ENCODE results near the gene PRKAG2.
"Not testable (repeated sequence)": the region's sequence is repeated elsewhere in the genome, so short reads cannot be mapped to it uniquely, and the experiment has no call there.

PRKAG2 gene

GRCh38 chr7:151844071-151844824 lies 32.7 kb downstream of the PRKAG2 start:
- Histone ChIP-seq H3K4me3 (replicated peaks; ENCODE audit: low read depth, low read length) (no peak overlapping the region), H3K27me3 (replicated peaks; ENCODE audit: control insufficient read depth, insufficient read depth, low read length) (no peaks in the 10 kb centered on the region), H3K36me3 (ENCODE audit: control insufficient read depth, insufficient read depth, low read length) (no peaks in the 10 kb centered on the region)
- no peak for DNase-seq (ENCODE audit: extremely low read depth, insufficient read length)
- TF ChIP-seq, protein P1, sequence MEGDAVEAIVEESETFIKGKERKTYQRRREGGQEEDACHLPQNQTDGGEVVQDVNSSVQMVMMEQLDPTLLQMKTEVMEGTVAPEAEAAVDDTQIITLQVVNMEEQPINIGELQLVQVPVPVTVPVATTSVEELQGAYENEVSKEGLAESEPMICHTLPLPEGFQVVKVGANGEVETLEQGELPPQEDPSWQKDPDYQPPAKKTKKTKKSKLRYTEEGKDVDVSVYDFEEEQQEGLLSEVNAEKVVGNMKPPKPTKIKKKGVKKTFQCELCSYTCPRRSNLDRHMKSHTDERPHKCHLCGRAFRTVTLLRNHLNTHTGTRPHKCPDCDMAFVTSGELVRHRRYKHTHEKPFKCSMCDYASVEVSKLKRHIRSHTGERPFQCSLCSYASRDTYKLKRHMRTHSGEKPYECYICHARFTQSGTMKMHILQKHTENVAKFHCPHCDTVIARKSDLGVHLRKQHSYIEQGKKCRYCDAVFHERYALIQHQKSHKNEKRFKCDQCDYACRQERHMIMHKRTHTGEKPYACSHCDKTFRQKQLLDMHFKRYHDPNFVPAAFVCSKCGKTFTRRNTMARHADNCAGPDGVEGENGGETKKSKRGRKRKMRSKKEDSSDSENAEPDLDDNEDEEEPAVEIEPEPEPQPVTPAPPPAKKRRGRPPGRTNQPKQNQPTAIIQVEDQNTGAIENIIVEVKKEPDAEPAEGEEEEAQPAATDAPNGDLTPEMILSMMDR (IDR thresholded peaks at IDR 0.05; ENCODE audit: insufficient read depth, low read length, poor library complexity, severe bottlenecking), result no peak

DNA sequence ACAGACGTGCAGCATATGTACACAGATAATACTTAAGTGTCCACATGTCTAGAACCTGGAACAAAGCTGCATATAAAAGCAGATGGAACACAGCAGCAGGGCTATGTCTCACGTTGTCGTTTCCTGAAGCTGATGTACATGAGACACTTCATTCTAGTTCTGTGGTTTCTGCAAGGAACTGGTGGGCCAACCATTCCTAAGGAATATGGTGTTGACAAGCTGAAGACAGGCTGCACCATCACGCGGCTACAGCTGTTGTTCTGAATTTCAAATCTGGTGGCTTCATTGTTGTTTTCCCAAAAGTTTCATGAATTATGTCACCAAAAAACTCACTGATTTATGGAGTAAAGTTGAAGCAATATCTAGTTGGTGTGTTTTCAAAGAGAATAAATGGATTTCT lies 33.7 kb downstream of the PRKAG2 start:
- H3K27me3 ChIP-seq (replicated peaks; ENCODE audit: control insufficient read depth, insufficient read depth, low read length), result no peaks in the 10 kb centered on the region

GRCh38 chr7:151841395-151842051 lies 35.4 kb downstream of the PRKAG2 start:
- H3K36me3 ChIP-seq (ENCODE audit: control insufficient read depth, insufficient read depth, low read length); H3K4me3 ChIP-seq (replicated peaks; ENCODE audit: low read depth, low read length); DNase-seq (ENCODE audit: extremely low read depth, insufficient read length); H3K27me3 ChIP-seq (replicated peaks; ENCODE audit: control insufficient read depth, insufficient read depth, low read length): not testable (repeated sequence)

More for the DNA sequence above, 33.7 kb downstream of the PRKAG2 start:
- TF ChIP-seq, protein P1 (IDR thresholded peaks at IDR 0.05; ENCODE audit: insufficient read depth, low read length, poor library complexity, severe bottlenecking), result no peak
- H3K4me3 ChIP-seq (replicated peaks; ENCODE audit: low read depth, low read length), result no peak overlapping the region
- DNase-seq (ENCODE audit: extremely low read depth, insufficient read length), result no peak
- H3K36me3 ChIP-seq (ENCODE audit: control insufficient read depth, insufficient read depth, low read length), result no peaks in the 10 kb centered on the region

GRCh38 chr7:151840088-151840910 lies 36.6 kb downstream of the PRKAG2 start:
- no peak overlapping the region for H3K4me3 ChIP-seq (replicated peaks; ENCODE audit: low read depth, low read length)
- H3K27me3 ChIP-seq (replicated peaks; ENCODE audit: control insufficient read depth, insufficient read depth, low read length), result no peaks in the 10 kb centered on the region
- no peaks in the 10 kb centered on the region for H3K36me3 ChIP-seq (ENCODE audit: control insufficient read depth, insufficient read depth, low read length)
- DNase-seq (ENCODE audit: extremely low read depth, insufficient read length), result no peak
- TF ChIP-seq, protein P1 (IDR thresholded peaks at IDR 0.05; ENCODE audit: insufficient read depth, low read length, poor library complexity, severe bottlenecking), result no peak

DNA sequence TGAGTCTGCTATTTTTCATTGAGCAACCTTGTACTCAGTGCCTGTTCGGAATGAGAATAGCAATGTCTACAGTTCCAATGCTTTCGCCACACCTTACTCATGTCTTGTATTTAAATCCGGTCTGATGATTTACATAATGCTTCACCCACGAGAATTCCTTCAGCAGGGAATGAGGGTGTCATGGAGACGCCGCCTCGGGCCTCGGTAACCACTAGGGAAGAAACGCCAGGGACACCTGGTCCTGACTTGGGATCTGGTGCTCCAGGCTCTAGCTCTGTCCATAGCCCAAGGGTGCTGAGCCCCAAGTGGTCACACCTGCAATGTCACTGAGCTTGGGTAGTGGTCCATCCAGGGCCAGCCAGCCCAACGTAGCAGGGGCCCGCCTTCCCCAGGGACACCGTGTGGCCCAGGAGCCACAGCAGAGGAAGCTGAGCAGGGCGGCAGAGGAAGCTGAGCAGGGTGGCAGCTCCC lies 37.4 kb downstream of the PRKAG2 start:
- TF ChIP-seq, protein P1 (IDR thresholded peaks at IDR 0.05; ENCODE audit: insufficient read depth, low read length, poor library complexity, severe bottlenecking), result no peak
- Histone ChIP-seq H3K36me3 (ENCODE audit: control insufficient read depth, insufficient read depth, low read length) (no peaks in the 10 kb centered on the region), H3K4me3 (replicated peaks; ENCODE audit: low read depth, low read length) (no peak overlapping the region), H3K27me3 (replicated peaks; ENCODE audit: control insufficient read depth, insufficient read depth, low read length) (no peaks in the 10 kb centered on the region)
- no peak for DNase-seq (ENCODE audit: extremely low read depth, insufficient read length)
